ENCODE measurements around the gene CMTM6. TPM values are rescaled to one million over a fixed set of nuclear protein-coding genes. Genes with fewer than 3 reads are reported as not detected.

CMTM6 gene
- total and polyA plus RNA-seq, 9 of the 15 experiments (the other 6 are each of a cell fraction or from before 2014, with no cell fraction given) = 8.9 to 39.7 (median 19.5) TPM

- Histone ChIP-seq H3K9me3 (replicated peaks; ENCODE audit: control insufficient read depth, insufficient read depth, low read depth, low read length) (no peaks in the 10 kb centered on the region), H3K79me2 (ENCODE audit: control insufficient read depth, insufficient read depth, low read length) (no peaks in the 10 kb centered on the region), H3K4me1 (replicated peaks in 1 of 2; ENCODE audit: control insufficient read depth in 2 of 2, insufficient read depth in 2 of 2, low read length in 2 of 2) (no peaks in the 10 kb centered on the region), H4K20me1 (replicated peaks; ENCODE audit: control insufficient read depth, insufficient read depth, low read length) (no peaks in the 10 kb centered on the region), H3K9ac (ENCODE audit: insufficient read depth in 1 of 2, low read depth in 2 of 2, low read length in 2 of 2) (no peak overlapping the region), H2AFZ (ENCODE audit: low read depth, low read length) (no peak overlapping the region), H3K27ac (ENCODE audit: extremely low read depth, low read depth, low read length) (no peak overlapping the region), H3K9me1 (ENCODE audit: control insufficient read depth, insufficient read depth, low read length) (no peaks in the 10 kb centered on the region), H3K4me2 (ENCODE audit: insufficient read depth, low read length) (no peak overlapping the region), H3K27me3 (ENCODE audit: control insufficient read depth in 2 of 2, insufficient read depth in 2 of 2, low read length in 2 of 2) (peaks cover 22 to 29% of the 10 kb centered on the region in 2 experiments), H3K4me3 (no peak overlapping the region), H3K36me3 (ENCODE audit: control insufficient read depth, insufficient read depth, low read length) (no peaks in the 10 kb centered on the region)
- BruUV-seq (replicated peaks) = no TSS peak
- in situ Hi-C loops (cut with MboI) = no loop called here
- no peak for FAIRE-seq
- no peak for ATAC-seq
- 2% methylated on average over 10 of the region's 10 CpGs for WGBS (ENCODE audit: insufficient coverage, low coverage, missing lambda C conversion rate)
- TF ChIP-seq PHF20 (IDR thresholded peaks at IDR 0.05; ENCODE audit: partially characterized antibody) (no peak), RNF2 (IDR thresholded peaks at IDR 0.05) (0 out of 2 replicates have a peak, but pooled peaks have one; percentile 38)
- CTCF ChIA-PET (ENCODE audit: low intra/inter-chr PET ratio) = no interaction called here
- intact Hi-C loops (cut with micrococcal nuclease) = no loop called here
- POLR2A ChIA-PET = interaction anchor here (0.6 to 1.3 kb wide), 2 partner anchors 11 to 652 kb away, joined by 4 to 5 read pairs; no protein-coding TSS in a partner anchor
- DNase-seq (ENCODE audit: extremely low read depth in 1 of 4, low spot score in 3 of 4) = no peak
These were observed 63.9 kb downstream of the CMTM6 start for GRCh38 chr3:32438596-32439344.

GRCh38 chr3:32437896-32438295, 64.8 kb downstream of the CMTM6 start:
- CTCF ChIA-PET (ENCODE audit: low intra/inter-chr PET ratio) = no interaction called here
- H3K79me2 ChIP-seq (ENCODE audit: control insufficient read depth, insufficient read depth, low read length) = no peaks in the 10 kb centered on the region

More at GRCh38 chr3:32437896-32438295, 64.8 kb downstream of the CMTM6 start:
- intact Hi-C loops (cut with micrococcal nuclease) = no loop called here
- in situ Hi-C loops (cut with MboI) = no loop called here
- Histone ChIP-seq H3K36me3 (ENCODE audit: control insufficient read depth, insufficient read depth, low read length) (no peaks in the 10 kb centered on the region), H3K9me3 (replicated peaks; ENCODE audit: control insufficient read depth, insufficient read depth, low read depth, low read length) (no peaks in the 10 kb centered on the region), H4K20me1 (replicated peaks; ENCODE audit: control insufficient read depth, insufficient read depth, low read length) (no peaks in the 10 kb centered on the region), H3K27ac (ENCODE audit: extremely low read depth, low read depth, low read length) (no peak overlapping the region), H3K9me1 (ENCODE audit: control insufficient read depth, insufficient read depth, low read length) (no peaks in the 10 kb centered on the region), H2AFZ (ENCODE audit: low read depth, low read length) (no peak overlapping the region), H3K4me1 (replicated peaks in 1 of 2; ENCODE audit: control insufficient read depth in 2 of 2, insufficient read depth in 2 of 2, low read length in 2 of 2) (no peaks in the 10 kb centered on the region), H3K4me2 (ENCODE audit: insufficient read depth, low read length) (no peak overlapping the region), H3K4me3 (no peak overlapping the region), H3K27me3 (ENCODE audit: control insufficient read depth in 2 of 2, insufficient read depth in 2 of 2, low read length in 2 of 2) (peaks cover 26 to 36% of the 10 kb centered on the region in 2 experiments), H3K9ac (ENCODE audit: insufficient read depth in 1 of 2, low read depth in 2 of 2, low read length in 2 of 2) (no peak overlapping the region)
- FAIRE-seq (no peak), DNase-seq (ENCODE audit: extremely low read depth in 1 of 4, low spot score in 3 of 4) (no peak), ATAC-seq (no peak)
- POLR2A ChIA-PET = interaction anchor here (1.0 to 1.3 kb wide), 2 partner anchors 12 to 15 kb away, joined by 3 to 5 read pairs; no protein-coding TSS in a partner anchor
- TF ChIP-seq NRF1 (conservative IDR thresholded peaks at IDR 0.05 in 1 of 2, IDR thresholded peaks at IDR 0.05 in 1 of 2) = no peak
- no peak for TF ChIP-seq CCNT2 (IDR thresholded peaks at IDR 0.05; ENCODE audit: borderline replicate concordance, extremely low read depth, insufficient read length, low read depth, low read length)
- no peak for TF ChIP-seq NR3C1 (CRISPR knock-in tag; IDR thresholded peaks at IDR 0.05)
- no peak for TF ChIP-seq FOXP1 (CRISPR knock-in tag; IDR thresholded peaks at IDR 0.05)
- no peak for TF ChIP-seq E2F1 (CRISPR knock-in tag; IDR thresholded peaks at IDR 0.05)
- no peak for TF ChIP-seq MXD1 (CRISPR knock-in tag; IDR thresholded peaks at IDR 0.05; ENCODE audit: borderline replicate concordance, poor library complexity, severe bottlenecking)
- TF ChIP-seq RBBP5 (IDR thresholded peaks at IDR 0.05; ENCODE audit: borderline replicate concordance, insufficient read depth, low read length, poor library complexity, severe bottlenecking) = no peak
- no peak for TF ChIP-seq FOXM1 (IDR thresholded peaks at IDR 0.05; ENCODE audit: low read depth)
- no peak for TF ChIP-seq FOXM1 (CRISPR knock-in tag; IDR thresholded peaks at IDR 0.05; ENCODE audit: low read depth)
- TF ChIP-seq MEIS2 (IDR thresholded peaks at IDR 0.05; ENCODE audit: partially characterized antibody) = no peak
- no peak for TF ChIP-seq HLTF (IDR thresholded peaks at IDR 0.05)
- TF ChIP-seq NR1H2 (CRISPR knock-in tag; IDR thresholded peaks at IDR 0.05) = no peak
- TF ChIP-seq ATF1 (CRISPR knock-in tag; IDR thresholded peaks at IDR 0.05) = no peak
- no peak for TF ChIP-seq ATF1 (tag; IDR thresholded peaks at IDR 0.05)
- 1% methylated on average over 7 of the region's 7 CpGs for WGBS (ENCODE audit: insufficient coverage, low coverage, missing lambda C conversion rate)
- no TSS peak for BruUV-seq (replicated peaks)

Measured in K562 (cell line).